ENCODE data around the gene ZNF628. TPM values are rescaled to one million over a fixed set of nuclear protein-coding genes. Genes with fewer than 3 reads are reported as not detected.
A peak's percentile ranks its signal among the peaks of the same experiment; 100 is the strongest.

Gene ZNF628
- total and polyA plus RNA-seq, 9 donors = 3.8 to 18.4 (median 8.7) TPM; not detected in 1

GRCh38 chr19:55477905-55478304, 1.5 kb downstream of the ZNF628 start:
- no peaks in the 10 kb centered on the region for H3K27me3 ChIP-seq
- no peak for DNase-seq
- H3K4me1 ChIP-seq (ENCODE audit: insufficient read depth) = peaks cover 6% of the 10 kb centered on the region
- TF ChIP-seq POLR2A (IDR thresholded peaks at IDR 0.05) = no peak
- no peak for TF ChIP-seq EP300 (IDR thresholded peaks at IDR 0.05)
- TF ChIP-seq CTCF (IDR thresholded peaks at IDR 0.05) = no peak
- WGBS, 3 donors = 80 to 83% (median 82%) methylated on average over 13 of the region's 13 CpGs
- intact Hi-C loops (cut with DNase I) = no loop called here
- H3K4me3 ChIP-seq = no peak overlapping the region
- H3K36me3 ChIP-seq = no peaks in the 10 kb centered on the region
- no peaks in the 10 kb centered on the region for H3K9me3 ChIP-seq
- H3K27ac ChIP-seq = no peak overlapping the region

- no peak overlapping the region for H3K27ac ChIP-seq
- H3K9me3 ChIP-seq = no peaks in the 10 kb centered on the region
- no peaks in the 10 kb centered on the region for H3K36me3 ChIP-seq
- H3K27me3 ChIP-seq = no peaks in the 10 kb centered on the region
- intact Hi-C loops (cut with DNase I) = no loop called here
- TF ChIP-seq EP300 (IDR thresholded peaks at IDR 0.05) (no peak), POLR2A (IDR thresholded peaks at IDR 0.05) (no peak), CTCF (IDR thresholded peaks at IDR 0.05) (no peak)
- 84 to 87% (median 84%) methylated on average over 12 of the region's 12 CpGs for WGBS, 3 donors
- H3K4me3 ChIP-seq = no peak overlapping the region
- H3K4me1 ChIP-seq (ENCODE audit: insufficient read depth) = peaks cover 6% of the 10 kb centered on the region
- peak in 1 of 5 donors; percentile 38 for DNase-seq
Measured at GRCh38 chr19:55478364-55478763, 1.9 kb downstream of the ZNF628 start.

GRCh38 chr19:55479045-55479444, 2.6 kb downstream of the ZNF628 start:
- Histone ChIP-seq H3K27me3 (no peaks in the 10 kb centered on the region), H3K36me3 (no peaks in the 10 kb centered on the region), H3K4me3 (no peak overlapping the region), H3K9me3 (no peaks in the 10 kb centered on the region), H3K4me1 (ENCODE audit: insufficient read depth) (peaks cover 6% of the 10 kb centered on the region), H3K27ac (no peak overlapping the region)
- TF ChIP-seq POLR2A (IDR thresholded peaks at IDR 0.05) = no peak
- no peak for TF ChIP-seq CTCF (IDR thresholded peaks at IDR 0.05)
- no peak for TF ChIP-seq EP300 (IDR thresholded peaks at IDR 0.05)
- 79 to 84% (median 82%) methylated on average over 17 of the region's 17 CpGs for WGBS, 3 donors
- intact Hi-C loops (cut with DNase I) = no loop called here
- DNase-seq = peak in 1 of 5 donors; percentile 38

GRCh38 chr19:55479451-55480230, 3.2 kb downstream of the ZNF628 start:
- H3K36me3 ChIP-seq = no peaks in the 10 kb centered on the region
- TF ChIP-seq EP300 (IDR thresholded peaks at IDR 0.05) = no peak
- no peak for TF ChIP-seq POLR2A (IDR thresholded peaks at IDR 0.05)
- no peak for TF ChIP-seq CTCF (IDR thresholded peaks at IDR 0.05)
- DNase-seq = no peak
- 48 to 68% (median 48%) methylated on average over 15 of the region's 15 CpGs for WGBS, 3 donors
- H3K9me3 ChIP-seq = no peaks in the 10 kb centered on the region
- intact Hi-C loops (cut with DNase I) = no loop called here
- H3K27me3 ChIP-seq = no peaks in the 10 kb centered on the region
- H3K4me1 ChIP-seq (ENCODE audit: insufficient read depth) = peaks cover 10% of the 10 kb centered on the region
- H3K4me3 ChIP-seq = no peak overlapping the region
- H3K27ac ChIP-seq = no peak overlapping the region

All from ovary (tissue), 9 donors.